ENCODE measurements around the gene VHLL.
"Not testable (repeated sequence)": the region's sequence is repeated elsewhere in the genome, so short reads cannot be mapped to it uniquely, and the experiment has no call there.

VHLL gene

GRCh38 chr1:156337888-156338179 lies 38.7 kb upstream of the VHLL start:
- DNase-seq (ENCODE audit: low read depth): no peak
- peak overlapping the region; percentile 86 for H3K4me3 ChIP-seq (ENCODE audit: low read depth, low read length)
- peak; percentile 27 for TF ChIP-seq CTCF (conservative IDR thresholded peaks at IDR 0.05; ENCODE audit: low read depth, low read length)

- H3K4me3 ChIP-seq (ENCODE audit: low read depth, low read length): peak overlapping the region; percentile 86
- no peak for TF ChIP-seq CTCF (conservative IDR thresholded peaks at IDR 0.05; ENCODE audit: low read depth, low read length)
- DNase-seq (ENCODE audit: low read depth): no peak
Measured at GRCh38 chr1:156337052-156337887, 38.2 kb upstream of the VHLL start.

- peak; percentile 24 for DNase-seq (ENCODE audit: low read depth)
- peak overlapping the region; percentile 9 for H3K4me3 ChIP-seq (ENCODE audit: low read depth, low read length)
Measured at GRCh38 chr1:156336242-156336641, 37.1 kb upstream of the VHLL start.

GRCh38 chr1:156323179-156323578 lies 24.1 kb upstream of the VHLL start:
- not testable (repeated sequence) for H3K4me3 ChIP-seq (ENCODE audit: low read depth, low read length)
- peak; percentile 18 for DNase-seq (ENCODE audit: low read depth)

More at GRCh38 chr1:156336242-156336641, 37.1 kb upstream of the VHLL start:
- peak; percentile 41 for TF ChIP-seq CTCF (conservative IDR thresholded peaks at IDR 0.05; ENCODE audit: low read depth, low read length)

- no peak overlapping the region for H3K4me3 ChIP-seq (ENCODE audit: low read depth, low read length)
- TF ChIP-seq CTCF (conservative IDR thresholded peaks at IDR 0.05; ENCODE audit: low read depth, low read length): no peak
- no peak for DNase-seq (ENCODE audit: low read depth)
Measured at GRCh38 chr1:156320560-156320959, 21.5 kb upstream of the VHLL start.

GRCh38 chr1:156319664-156320063 lies 20.6 kb upstream of the VHLL start:
- peak; percentile 63 for TF ChIP-seq CTCF (conservative IDR thresholded peaks at IDR 0.05; ENCODE audit: low read depth, low read length)
- peak; percentile 65 for DNase-seq (ENCODE audit: low read depth)
- H3K4me3 ChIP-seq (ENCODE audit: low read depth, low read length): no peak overlapping the region

- DNase-seq (ENCODE audit: low read depth): no peak
- H3K4me3 ChIP-seq (ENCODE audit: low read depth, low read length): no peak overlapping the region
- no peak for TF ChIP-seq CTCF (conservative IDR thresholded peaks at IDR 0.05; ENCODE audit: low read depth, low read length)
Measured at GRCh38 chr1:156316909-156317308, 17.8 kb upstream of the VHLL start.
